ENCODE results near the gene PLCB2.

Gene PLCB2

DNA sequence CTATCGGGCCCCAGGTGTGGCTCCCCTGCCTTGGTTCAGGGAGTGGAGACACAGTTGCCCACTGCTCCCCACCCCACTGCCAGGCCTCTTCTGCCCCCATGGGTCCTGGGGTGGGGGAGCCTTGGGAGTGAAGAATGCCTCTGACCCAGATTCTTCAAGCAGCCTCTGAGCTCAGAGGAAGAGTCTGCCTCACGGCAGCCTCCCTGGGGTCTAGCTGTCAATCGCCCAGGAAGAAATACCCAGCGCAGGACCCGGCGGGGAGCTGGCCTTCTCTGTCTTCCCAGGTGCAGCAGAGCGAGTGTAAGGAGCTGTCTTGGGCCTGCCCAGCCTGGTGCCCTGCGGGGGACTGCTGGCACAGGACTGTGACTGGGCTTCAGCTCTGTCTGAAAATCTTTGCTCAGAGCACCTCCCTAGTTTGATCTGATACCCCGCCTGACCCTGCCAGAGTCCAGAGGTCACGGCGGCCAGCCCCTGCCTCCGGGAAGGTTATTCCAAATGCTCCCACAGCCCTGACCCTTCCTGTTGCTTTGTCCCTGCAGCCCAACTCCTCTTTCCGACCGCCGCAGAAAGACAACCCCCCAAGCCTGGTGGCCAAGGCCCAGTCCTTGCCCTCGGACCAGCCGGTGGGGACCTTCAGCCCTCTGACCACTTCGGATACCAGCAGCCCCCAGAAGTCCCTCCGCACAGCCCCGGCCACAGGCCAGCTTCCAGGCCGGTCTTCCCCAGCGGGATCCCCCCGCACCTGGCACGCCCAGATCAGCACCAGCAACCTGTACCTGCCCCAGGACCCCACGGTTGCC lies 35.9 kb downstream of the PLCB2 start:
- H3K36me3 ChIP-seq (ENCODE audit: insufficient read depth, low read length): no peaks in the 10 kb centered on the region
- H3K9ac ChIP-seq (ENCODE audit: low read depth, low read length, poor library complexity, severe bottlenecking): no peak overlapping the region
- H3K9me3 ChIP-seq (ENCODE audit: insufficient read depth, low read depth, low read length): no peaks in the 10 kb centered on the region
- no peaks in the 10 kb centered on the region for H3K9me2 ChIP-seq (replicated peaks; ENCODE audit: low read depth, low read length)
- H3K4me2 ChIP-seq (ENCODE audit: low read depth, low read length, poor library complexity, severe bottlenecking): no peak overlapping the region
- no peaks in the 10 kb centered on the region for H4K20me1 ChIP-seq (ENCODE audit: insufficient read depth, low read length, poor library complexity, severe bottlenecking)
- H3K79me2 ChIP-seq (ENCODE audit: insufficient read depth, low read length): no peaks in the 10 kb centered on the region
- H3K27me3 ChIP-seq (ENCODE audit: insufficient read depth, low read length, poor library complexity, severe bottlenecking): no peaks in the 10 kb centered on the region
- H2AFZ ChIP-seq (ENCODE audit: low read length): no peak overlapping the region
- no peaks in the 10 kb centered on the region for H3F3A ChIP-seq (ENCODE audit: low read depth)
- no peak overlapping the region for H3K4me3 ChIP-seq (ENCODE audit: low read length, poor library complexity, severe bottlenecking)
- no peak for TF ChIP-seq EZH2phosphoT487 (IDR thresholded peaks at IDR 0.05; ENCODE audit: borderline replicate concordance)
- TF ChIP-seq CTCF (conservative IDR thresholded peaks at IDR 0.05; ENCODE audit: low read length): no peak
- peaks cover 10% of the 10 kb centered on the region for H3K4me1 ChIP-seq (ENCODE audit: insufficient read depth, low read length, poor library complexity, severe bottlenecking)

DNA sequence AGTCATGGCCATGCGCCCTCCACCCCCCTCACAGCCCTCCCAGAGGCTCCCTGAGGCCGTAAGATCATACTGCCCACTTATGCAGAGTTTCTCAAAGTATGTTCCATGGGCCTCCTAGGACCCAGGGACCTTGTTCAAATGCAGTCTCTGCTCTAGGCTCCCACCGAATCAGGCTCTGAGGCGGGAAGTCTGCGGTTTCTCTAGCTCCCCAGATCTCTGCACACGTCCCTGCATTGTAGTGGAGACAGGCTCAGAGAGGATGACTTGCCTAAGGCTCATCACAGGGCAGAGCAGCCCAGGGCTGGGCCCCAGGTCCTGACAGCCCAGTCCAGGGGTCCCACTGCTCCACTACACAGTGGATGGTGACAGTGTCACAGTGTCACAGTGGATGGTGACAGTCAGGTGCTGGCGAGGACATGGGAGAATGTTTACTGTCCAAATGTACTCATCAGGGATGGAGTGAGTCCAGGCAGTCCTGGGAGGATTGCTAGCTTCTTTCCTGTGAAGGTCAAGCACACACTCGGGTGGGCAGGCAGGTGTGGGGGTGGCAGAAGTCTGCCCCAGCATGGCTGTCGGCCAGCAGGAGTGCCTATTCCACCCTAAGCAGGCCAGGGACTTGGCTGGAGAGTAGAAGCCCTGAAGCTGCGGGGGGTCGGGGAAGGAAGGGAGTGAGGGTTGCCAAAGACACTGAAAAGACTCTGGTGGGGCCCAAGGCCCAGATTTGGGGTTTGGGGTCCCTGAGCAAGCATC lies 37.3 kb downstream of the PLCB2 start:
- no peak overlapping the region for H3K4me3 ChIP-seq (ENCODE audit: low read length, poor library complexity, severe bottlenecking)
- H3K4me1 ChIP-seq (ENCODE audit: insufficient read depth, low read length, poor library complexity, severe bottlenecking): no peaks in the 10 kb centered on the region
- H3K79me2 ChIP-seq (ENCODE audit: insufficient read depth, low read length): no peaks in the 10 kb centered on the region
- no peaks in the 10 kb centered on the region for H3K9me2 ChIP-seq (replicated peaks; ENCODE audit: low read depth, low read length)
- H3F3A ChIP-seq (ENCODE audit: low read depth): no peaks in the 10 kb centered on the region
- no peak overlapping the region for H3K4me2 ChIP-seq (ENCODE audit: low read depth, low read length, poor library complexity, severe bottlenecking)
- H4K20me1 ChIP-seq (ENCODE audit: insufficient read depth, low read length, poor library complexity, severe bottlenecking): no peaks in the 10 kb centered on the region
- H3K9ac ChIP-seq (ENCODE audit: low read depth, low read length, poor library complexity, severe bottlenecking): no peak overlapping the region
- no peak for TF ChIP-seq EZH2phosphoT487 (IDR thresholded peaks at IDR 0.05; ENCODE audit: borderline replicate concordance)
- TF ChIP-seq CTCF (conservative IDR thresholded peaks at IDR 0.05; ENCODE audit: low read length): no peak
- H2AFZ ChIP-seq (ENCODE audit: low read length): no peak overlapping the region
- H3K9me3 ChIP-seq (ENCODE audit: insufficient read depth, low read depth, low read length): no peaks in the 10 kb centered on the region
- H3K36me3 ChIP-seq (ENCODE audit: insufficient read depth, low read length): no peaks in the 10 kb centered on the region
- no peaks in the 10 kb centered on the region for H3K27me3 ChIP-seq (ENCODE audit: insufficient read depth, low read length, poor library complexity, severe bottlenecking)

DNA sequence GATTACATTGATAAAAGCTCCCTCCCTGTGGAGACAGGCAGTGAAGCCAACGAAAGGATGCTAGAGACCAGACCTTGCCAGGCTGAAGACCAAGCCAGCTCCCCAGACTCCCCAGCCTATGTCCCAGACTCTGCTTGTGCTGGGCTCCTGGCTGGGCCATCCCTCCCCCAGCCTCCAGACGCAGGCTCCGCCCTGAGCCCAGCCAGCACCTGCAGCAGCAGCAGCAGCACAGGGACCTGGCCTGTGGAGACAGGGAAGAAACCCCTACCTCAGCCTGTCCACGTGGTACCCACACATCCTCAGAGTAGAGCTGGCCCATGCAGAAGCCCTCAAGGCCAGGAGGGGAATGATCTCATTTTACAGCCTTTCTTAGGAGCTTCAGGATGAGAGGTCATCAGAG lies 38.1 kb downstream of the PLCB2 start:
- no peaks in the 10 kb centered on the region for H3K27me3 ChIP-seq (ENCODE audit: insufficient read depth, low read length, poor library complexity, severe bottlenecking)
- H3K4me1 ChIP-seq (ENCODE audit: insufficient read depth, low read length, poor library complexity, severe bottlenecking): no peaks in the 10 kb centered on the region
- no peaks in the 10 kb centered on the region for H3F3A ChIP-seq (ENCODE audit: low read depth)
- no peaks in the 10 kb centered on the region for H3K79me2 ChIP-seq (ENCODE audit: insufficient read depth, low read length)
- no peak overlapping the region for H3K4me3 ChIP-seq (ENCODE audit: low read length, poor library complexity, severe bottlenecking)
- no peak overlapping the region for H3K4me2 ChIP-seq (ENCODE audit: low read depth, low read length, poor library complexity, severe bottlenecking)
- H2AFZ ChIP-seq (ENCODE audit: low read length): no peak overlapping the region
- H3K9ac ChIP-seq (ENCODE audit: low read depth, low read length, poor library complexity, severe bottlenecking): no peak overlapping the region
- H3K9me3 ChIP-seq (ENCODE audit: insufficient read depth, low read depth, low read length): no peaks in the 10 kb centered on the region
- TF ChIP-seq EZH2phosphoT487 (IDR thresholded peaks at IDR 0.05; ENCODE audit: borderline replicate concordance) (no peak), CTCF (conservative IDR thresholded peaks at IDR 0.05; ENCODE audit: low read length) (no peak)
- no peaks in the 10 kb centered on the region for H3K9me2 ChIP-seq (replicated peaks; ENCODE audit: low read depth, low read length)
- no peaks in the 10 kb centered on the region for H3K36me3 ChIP-seq (ENCODE audit: insufficient read depth, low read length)
- H4K20me1 ChIP-seq (ENCODE audit: insufficient read depth, low read length, poor library complexity, severe bottlenecking): no peaks in the 10 kb centered on the region

Data from Loucy (cell line).